Eye (tissue), 1 donor: ENCODE data around the gene DDAH1.
A peak's percentile ranks its signal among the peaks of the same experiment; 100 is the strongest.
"Not testable (repeated sequence)": the region's sequence is repeated elsewhere in the genome, so short reads cannot be mapped to it uniquely, and the experiment has no call there.

ENCODE experiments used
- DNase-seq: peaks from one replicate; pipeline ENCODE4 v3.0.0-alpha.2; 2015

DDAH1 gene

GRCh38 chr1:85356130-85356529 is 108.8 kb downstream of the DDAH1 start:
- DNase-seq: no peak

- no peak for DNase-seq
Measured at GRCh38 chr1:85352055-85352454, 112.9 kb downstream of the DDAH1 start.

- DNase-seq: no peak
Measured at GRCh38 chr1:85351202-85351828, 113.6 kb downstream of the DDAH1 start.

GRCh38 chr1:85349224-85349623 is 115.7 kb downstream of the DDAH1 start:
- no peak for DNase-seq

GRCh38 chr1:85347908-85348307 is 117.1 kb downstream of the DDAH1 start:
- no peak for DNase-seq

GRCh38 chr1:85347275-85347674 is 117.7 kb downstream of the DDAH1 start:
- not testable (repeated sequence) for DNase-seq

- no peak for DNase-seq
Measured at GRCh38 chr1:85344256-85344694, 120.7 kb downstream of the DDAH1 start.

GRCh38 chr1:85343612-85344255 is 121.2 kb downstream of the DDAH1 start:
- no peak for DNase-seq

GRCh38 chr1:85343213-85343611 is 121.7 kb downstream of the DDAH1 start:
- DNase-seq: no peak

- no peak for DNase-seq
Measured at GRCh38 chr1:85342207-85342606, 122.8 kb downstream of the DDAH1 start.

GRCh38 chr1:85340427-85340826 is 124.5 kb downstream of the DDAH1 start:
- DNase-seq: no peak

GRCh38 chr1:85339656-85340399 is 125.1 kb downstream of the DDAH1 start:
- no peak for DNase-seq

GRCh38 chr1:85339089-85339488 is 125.9 kb downstream of the DDAH1 start:
- no peak for DNase-seq

- no peak for DNase-seq
Measured at GRCh38 chr1:85334962-85335361, 130.0 kb downstream of the DDAH1 start.

- DNase-seq: no peak
Measured at GRCh38 chr1:85333186-85333585, 131.8 kb downstream of the DDAH1 start.

GRCh38 chr1:85332575-85332974 is 132.4 kb downstream of the DDAH1 start:
- no peak for DNase-seq

- peak; percentile 74 for DNase-seq
Measured at GRCh38 chr1:85330711-85331290, 134.2 kb downstream of the DDAH1 start.

GRCh38 chr1:85330214-85330631 is 134.7 kb downstream of the DDAH1 start:
- DNase-seq: no peak

GRCh38 chr1:85328713-85329397 is 136.1 kb downstream of the DDAH1 start:
- DNase-seq: no peak

GRCh38 chr1:85327759-85328158 is 137.2 kb downstream of the DDAH1 start:
- no peak for DNase-seq

- no peak for DNase-seq
Measured at GRCh38 chr1:85326851-85327250, 138.1 kb downstream of the DDAH1 start.

- DNase-seq: no peak
Measured at GRCh38 chr1:85326336-85326735, 138.6 kb downstream of the DDAH1 start.

GRCh38 chr1:85325920-85326319 is 139.0 kb downstream of the DDAH1 start:
- no peak for DNase-seq
